ENCODE results near the gene ACSM6.

DNA sequence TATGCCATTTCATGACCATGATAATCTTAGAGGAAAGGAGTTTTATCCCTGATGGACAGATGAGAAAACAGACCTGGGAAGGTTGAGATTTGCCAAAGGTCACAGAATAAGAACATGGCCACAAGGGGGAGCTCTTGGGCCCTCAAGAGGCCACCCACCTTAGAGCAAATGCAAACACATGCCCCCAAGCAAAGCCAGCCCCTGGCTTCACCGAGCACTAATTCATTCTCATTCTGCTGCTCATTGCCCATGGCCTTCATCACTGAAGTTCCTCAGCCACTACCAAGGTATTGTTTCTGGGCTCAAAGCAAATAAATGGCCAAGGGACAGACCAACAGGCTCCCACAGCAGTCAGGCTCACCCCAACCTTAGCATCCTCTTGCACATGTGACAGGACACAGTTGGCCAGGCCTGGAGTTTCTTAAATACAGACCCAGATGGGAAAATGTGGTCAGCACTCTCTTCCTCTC, 52.6 kb downstream of the ACSM6 start:
- TF ChIP-seq, protein P1, sequence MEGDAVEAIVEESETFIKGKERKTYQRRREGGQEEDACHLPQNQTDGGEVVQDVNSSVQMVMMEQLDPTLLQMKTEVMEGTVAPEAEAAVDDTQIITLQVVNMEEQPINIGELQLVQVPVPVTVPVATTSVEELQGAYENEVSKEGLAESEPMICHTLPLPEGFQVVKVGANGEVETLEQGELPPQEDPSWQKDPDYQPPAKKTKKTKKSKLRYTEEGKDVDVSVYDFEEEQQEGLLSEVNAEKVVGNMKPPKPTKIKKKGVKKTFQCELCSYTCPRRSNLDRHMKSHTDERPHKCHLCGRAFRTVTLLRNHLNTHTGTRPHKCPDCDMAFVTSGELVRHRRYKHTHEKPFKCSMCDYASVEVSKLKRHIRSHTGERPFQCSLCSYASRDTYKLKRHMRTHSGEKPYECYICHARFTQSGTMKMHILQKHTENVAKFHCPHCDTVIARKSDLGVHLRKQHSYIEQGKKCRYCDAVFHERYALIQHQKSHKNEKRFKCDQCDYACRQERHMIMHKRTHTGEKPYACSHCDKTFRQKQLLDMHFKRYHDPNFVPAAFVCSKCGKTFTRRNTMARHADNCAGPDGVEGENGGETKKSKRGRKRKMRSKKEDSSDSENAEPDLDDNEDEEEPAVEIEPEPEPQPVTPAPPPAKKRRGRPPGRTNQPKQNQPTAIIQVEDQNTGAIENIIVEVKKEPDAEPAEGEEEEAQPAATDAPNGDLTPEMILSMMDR (IDR thresholded peaks at IDR 0.05) = peak; percentile 60 to 79 (median 74)
- TF ChIP-seq POLR2A (IDR thresholded peaks at IDR 0.05) = no peak

Data from body of pancreas (tissue), 4 donors.